GM12878 (cell line): ENCODE results near the gene PGC. TPM values are rescaled to one million over a fixed set of nuclear protein-coding genes. Genes with fewer than 3 reads are reported as not detected.

ENCODE experiments used
- ATAC-seq: fragments of 200-7000 bp; cut with Tn5 transposase; 3 replicates; pipeline ENCODE4 v1.9.1; 2020; ENCODE audit warnings: mild to moderate bottlenecking, moderate library complexity
- BruUV-seq: library from RNA; stranded (reverse); fragments of 400-500 nt; replicated peaks from 2 replicates; lab custom pipeline; 2021; lab: Mats Ljungman, UMichigan
- CTCF ChIA-PET: fragments of 300-600 bp; sonication (Branson Sonifier 250); formaldehyde crosslinking; extraction: SDS; loops from one replicate; lab custom pipeline; 2021; ENCODE audit warnings: inconsistent platforms; lab: Yijun Ruan, JAX
- POLR2A ChIA-PET: fragments of 350-600 bp; formaldehyde crosslinking; extraction: SDS; loops from one replicate; lab custom pipeline; 2021; ENCODE audit warnings: inconsistent platforms; lab: Charles Lee
- RAD21 ChIA-PET: fragments of 300-600 bp; sonication (Branson Sonifier 250); formaldehyde crosslinking; loops from one replicate; lab custom pipeline; 2023; ENCODE audit warnings: antibody characterized with exemption; ENCODE audit not compliant: unreplicated experiment; lab: Charles Lee
- SMC1A ChIA-PET: fragments of 300-600 bp; sonication (Branson Sonifier 250); formaldehyde crosslinking; loops from one replicate; lab custom pipeline; 2023; ENCODE audit not compliant: unreplicated experiment, uncharacterized antibody; lab: Charles Lee
- DNase-seq: peaks from one replicate; pipeline ENCODE4 v3.0.0-alpha.2; 2011; ENCODE audit warnings: low read depth, low spot score
- FAIRE-seq: peaks from 3 replicates; lab custom pipeline; 2011; peaks lifted over from hg19 to GRCh38; lab: Jason Lieb, UNC
- H2AFZ ChIP-seq: 2 replicates; pipeline ENCODE4 v1.6.0; 2011; ENCODE audit warnings: low read depth, low read length, control low read depth; ENCODE audit not compliant: control insufficient read depth
- H3K27ac ChIP-seq: 2 replicates; pipeline ENCODE4 v1.5.1; 2011; ENCODE audit warnings: control low read depth; ENCODE audit not compliant: control insufficient read depth, insufficient read depth
- H3K27me3 ChIP-seq, 2 experiments: replicated peaks in 1 of 2; 2 replicates each; pipeline versions ENCODE4 v1.6.0 to v1.6.1; 2011; ENCODE audit warnings: low read length in 1 of 2; ENCODE audit not compliant: control insufficient read depth in 2 of 2, insufficient read depth in 2 of 2
- H3K36me3 ChIP-seq, 2 experiments: 2 replicates each; pipeline ENCODE4 v1.5.1; 2011; ENCODE audit warnings: low read length in 1 of 2; ENCODE audit not compliant: control insufficient read depth in 2 of 2, insufficient read depth in 2 of 2
- H3K4me1 ChIP-seq: 2 replicates; pipeline ENCODE4 v1.6.1; 2011; ENCODE audit warnings: mild to moderate bottlenecking, low read length, moderate library complexity, mixed read lengths; ENCODE audit not compliant: control insufficient read depth, insufficient read depth
- H3K4me2 ChIP-seq: 2 replicates; pipeline ENCODE4 v1.6.0; 2011; ENCODE audit warnings: control low read depth; ENCODE audit not compliant: control insufficient read depth, insufficient read depth
- H3K4me3 ChIP-seq: fragments of 200-600 bp; sonication (generic); 2 replicates; pipeline ENCODE4 v1.5.1; 2016
- H3K79me2 ChIP-seq: 2 replicates; pipeline ENCODE4 v1.6.0; 2011; ENCODE audit warnings: low read length; ENCODE audit not compliant: control insufficient read depth, insufficient read depth
- H3K9ac ChIP-seq: 2 replicates; pipeline ENCODE4 v1.8.0; 2011; ENCODE audit warnings: low read length, control low read depth, mixed read lengths; ENCODE audit not compliant: control insufficient read depth, insufficient read depth
- H3K9me3 ChIP-seq: replicated peaks from 3 replicates; pipeline ENCODE4 v1.5.1; 2011; ENCODE audit warnings: mild to moderate bottlenecking, low read length; ENCODE audit not compliant: control insufficient read depth, insufficient read depth
- H4K20me1 ChIP-seq: 2 replicates; pipeline ENCODE4 v1.6.0; 2011; ENCODE audit not compliant: control insufficient read depth, insufficient read depth
- ATF3 ChIP-seq: IDR thresholded peaks from 2 replicates; pipeline ENCODE4 v1.6.1; 2011; ENCODE audit warnings: low read depth, mild to moderate bottlenecking, low read length, moderate library complexity, borderline replicate concordance; ENCODE audit errors: extremely low read depth
- BRCA1 ChIP-seq: IDR thresholded peaks from 2 replicates; pipeline ENCODE4 v1.6.1; 2011; ENCODE audit warnings: low read depth, low read length, improper control_type of control experiment
- CBX5 ChIP-seq: sonication (generic); IDR thresholded peaks from 2 replicates; pipeline ENCODE4 v1.6.1; 2016; ENCODE audit warnings: low read depth, moderate library complexity, mild to moderate bottlenecking, inconsistent platforms
- EZH2 ChIP-seq: IDR thresholded peaks from 2 replicates; pipeline ENCODE4 v1.6.1; 2012; ENCODE audit warnings: low read depth, mild to moderate bottlenecking, control low read depth, inconsistent platforms, low read length, borderline replicate concordance; ENCODE audit not compliant: control insufficient read depth
- FOS ChIP-seq: IDR thresholded peaks from 3 replicates; pipeline ENCODE4 v1.6.1; 2011; ENCODE audit warnings: borderline replicate concordance; ENCODE audit not compliant: insufficient read length; ENCODE audit errors: extremely low read depth
- IRF5 ChIP-seq: fragments of 450-650 bp; IDR thresholded peaks from 2 replicates; pipeline ENCODE4 v1.6.1; 2017; ENCODE audit warnings: borderline replicate concordance
- KLF5 ChIP-seq: fragments of 450-650 bp; IDR thresholded peaks from 2 replicates; pipeline ENCODE4 v1.6.1; 2014; ENCODE audit warnings: mild to moderate bottlenecking; ENCODE audit not compliant: partially characterized antibody
- MTA3 ChIP-seq: IDR thresholded peaks from 2 replicates; pipeline ENCODE4 v1.6.1; 2012; ENCODE audit warnings: low read length, inconsistent platforms, borderline replicate concordance
- MXI1 ChIP-seq: fragments of 150-350 bp; IDR thresholded peaks from 2 replicates; pipeline ENCODE4 v1.6.1; 2011; ENCODE audit warnings: low read depth, mild to moderate bottlenecking, inconsistent platforms, low read length, improper control_type of control experiment
- NFYB ChIP-seq: IDR thresholded peaks from 2 replicates; pipeline ENCODE4 v1.6.1; 2011; ENCODE audit warnings: low read depth, mild to moderate bottlenecking, low read length, improper control_type of control experiment, moderate library complexity; ENCODE audit not compliant: insufficient read depth
- PKNOX1 ChIP-seq: fragments of 450-650 bp; IDR thresholded peaks from 2 replicates; pipeline ENCODE4 v1.6.1; 2016; ENCODE audit warnings: mild to moderate bottlenecking
- POLR2A ChIP-seq: IDR thresholded peaks from 2 replicates; pipeline ENCODE4 v1.6.1; 2011; ENCODE audit warnings: low read depth, mild to moderate bottlenecking, low read length
- POLR2AphosphoS2 ChIP-seq: IDR thresholded peaks from 2 replicates; pipeline ENCODE4 v1.6.1; 2011; ENCODE audit warnings: low read depth, mild to moderate bottlenecking, low read length, improper control_type of control experiment, moderate library complexity
- ZBTB11 ChIP-seq: fragments of 450-650 bp; formaldehyde crosslinking; IDR thresholded peaks from 2 replicates; pipeline ENCODE4 v1.5.0; 2022; ENCODE audit warnings: mild to moderate bottlenecking, missing genetic modification characterization
- WGBS: methylation state at CpG from one replicate; pipeline ENCODE4 v1.1.6; 2016; ENCODE audit warnings: low lambda C conversion rate; ENCODE audit not compliant: insufficient replicate concordance, insufficient coverage; ENCODE audit errors: missing lambda C conversion rate; 5-methylcytosine and 5-hydroxymethylcytosine counted together
- in situ Hi-C: fragments of 300-500 bp; cut with MboI; formaldehyde crosslinking; loops from 9 replicates; pipeline ENCODE4 v1.14.3; 2018; ENCODE audit warnings: mixed read lengths
- intact Hi-C: fragments of 100-400 bp; cut with micrococcal nuclease; formaldehyde crosslinking; loops from one replicate; pipeline ENCODE4 v1.14.2; 2022; ENCODE audit not compliant: unreplicated experiment
- polyA plus RNA-seq, 11 experiments: library from polyadenylated mRNA; depleted of rRNA in 4 of 11; unstranded in 6 of 11; stranded (reverse) in 5 of 11; fragments of >200 nt; fragmentation: Nextera tagmentation in 4 of 11; fragmentation: Illumina TruSeq in 1 of 11; extraction: Ambion mirVana in 4 of 11; extraction: Trizol in 1 of 11; gene quantifications; 1 replicate in 1 of 11; 2 replicates in 10 of 11; pipeline versions ENCODE4 v1.2.1 to v1.2.3, GENCODE V29; 2011 to 2016; ENCODE audit warnings: inconsistent platforms in 2 of 11, missing spikeins in 2 of 11, low read depth in 1 of 11
- total RNA-seq, 4 experiments: library from RNA; depleted of rRNA in 3 of 4; stranded (reverse); fragments of >200 nt in 3 of 4; fragmentation: Illumina TruSeq in 1 of 4; extraction: Trizol in 1 of 4; gene quantifications; 2 replicates each; pipeline versions ENCODE4 v1.2.1 to v1.2.3, GENCODE V29; 2013 to 2021

The PGC gene
- total and polyA plus RNA-seq, 10 of the 15 experiments (the other 5 are each of a cell fraction or from before 2014, with no cell fraction given): 0.26 TPM; not detected in 9

GRCh38 chr6:41696788-41697187 is 50.4 kb downstream of the PGC start (continued):
- TF ChIP-seq POLR2AphosphoS2 (no peak), BRCA1 (no peak), IRF5 (no peak), NFYB (no peak), KLF5 (no peak), CBX5 (no peak), FOS (no peak), PKNOX1 (no peak), MXI1 (no peak)

GRCh38 chr6:41695825-41696224 is 51.4 kb downstream of the PGC start:
- Histone ChIP-seq H3K4me2 (no peak overlapping the region), H4K20me1 (no peaks in the 10 kb centered on the region; the same call in 1 of the 2 replicates), H3K79me2 (peaks cover 63% of the 10 kb centered on the region), H3K27me3 (no peaks in the 10 kb centered on the region), H3K9me3 (no peaks in the 10 kb centered on the region), H3K9ac (no peak overlapping the region), H3K36me3 (peaks cover 20 to 25% of the 10 kb centered on the region in 2 experiments), H2AFZ (no peak overlapping the region), H3K27ac (no peak overlapping the region), H3K4me3 (no peak overlapping the region), H3K4me1 (peaks cover 12% of the 10 kb centered on the region)
- 99% methylated on average over 6 of the region's 6 CpGs for WGBS
- ChIA-PET POLR2A (no interaction called here), CTCF (interaction anchor here (0.6 to 1.9 kb wide), 3 partner anchors 9 to 110 kb away, joined by 3 to 7 read pairs (median 4); partner anchors contain the start of gene TFEB), SMC1A (interaction anchor here (0.7 to 2.3 kb wide), 3 partner anchors 8 to 93 kb away, joined by 3 to 9 read pairs (median 4); no protein-coding TSS in a partner anchor), RAD21 (no interaction called here)
- in situ Hi-C loops: no loop called here
- no peak for FAIRE-seq
- ATAC-seq: no peak
- TF ChIP-seq MTA3: no peak
- no peak for TF ChIP-seq ATF3
- no peak for TF ChIP-seq ZBTB11 (CRISPR knock-in tag)
- 0 out of 2 replicates have a peak, but pooled peaks have one; percentile 28 for TF ChIP-seq POLR2A
- no peak for TF ChIP-seq EZH2
- DNase-seq: no peak
- intact Hi-C loops: loop anchor here (5.0 kb wide), 1 partner anchor 36 kb away; no protein-coding TSS in a partner anchor
- BruUV-seq: no TSS peak
